Measurements from ENCODE around the gene CABYR. TPM values are rescaled to one million over a fixed set of nuclear protein-coding genes. Genes with fewer than 3 reads are reported as not detected.

CABYR gene
- polyA plus RNA-seq, 1 of the 3 experiments (the other 2 are of a cell fraction): 15.2 TPM

- TF ChIP-seq NFIC (IDR thresholded peaks at IDR 0.05; ENCODE audit: borderline replicate concordance) (no peak), POLR2AphosphoS5 (IDR thresholded peaks at IDR 0.05; ENCODE audit: low read depth, low read length) (no peak)
Observed at GRCh38 chr18:24208270-24209035, 69.6 kb downstream of the CABYR start (continued).

- no peaks in the 10 kb centered on the region for H3K27me3 ChIP-seq (ENCODE audit: insufficient read depth)
- no peak overlapping the region for H3K9ac ChIP-seq
- H4K20me1 ChIP-seq (ENCODE audit: insufficient read depth): no peaks in the 10 kb centered on the region
- no peaks in the 10 kb centered on the region for H3K9me2 ChIP-seq
- H3K4me2 ChIP-seq: no peak overlapping the region
- ChIA-PET POLR2A (no interaction called here), CTCF (no interaction called here)
- 69% methylated on average over 6 of the region's 6 CpGs for WGBS (ENCODE audit: low lambda C conversion rate)
- no peak for DNase-seq
- H3K4me3 ChIP-seq (ENCODE audit: low read depth in 2 of 2, low read length in 1 of 2): no peak overlapping the region
- no peak for TF ChIP-seq RXRA (IDR thresholded peaks at IDR 0.05; ENCODE audit: borderline replicate concordance, low read depth)
- TF ChIP-seq JUND (IDR thresholded peaks at IDR 0.05): no peak
- H3K9me3 ChIP-seq: no peaks in the 10 kb centered on the region
- H2AFZ ChIP-seq (ENCODE audit: low read depth): no peak overlapping the region
- no peak overlapping the region for H3K27ac ChIP-seq (ENCODE audit: low read depth in 2 of 2, low read length in 1 of 2)
- H3K36me3 ChIP-seq (replicated peaks in 1 of 2; ENCODE audit: control insufficient read depth in 1 of 2, insufficient read depth in 2 of 2, low read length in 1 of 2): no peaks in the 10 kb centered on the region
- H3F3A ChIP-seq (replicated peaks; ENCODE audit: insufficient read depth): peaks cover 12% of the 10 kb centered on the region
- H3K79me2 ChIP-seq (ENCODE audit: insufficient read depth): no peaks in the 10 kb centered on the region
- peaks cover 0 to 14% of the 10 kb centered on the region in 2 experiments; a peak in 1 of 4 replicates for H3K4me1 ChIP-seq (ENCODE audit: control insufficient read depth in 1 of 2, insufficient read depth in 2 of 2, low read depth in 1 of 2, low read length in 1 of 2)
Observed at GRCh38 chr18:24209558-24209957, 70.7 kb downstream of the CABYR start.

Small RNAs within 50 kb of the gene (small RNA-seq; reads per million reads assigned to genes)
- gene RF00017 (0 reads per million in 7 experiments), gene RNA5SP452 (0 to 9.0 (median 0) reads per million in 7 experiments), gene RNU5A-6P (0 to 0.20 (median 0) reads per million in 7 experiments)

Other genes with a start within 250 kb of the CABYR start
- gene TTC39C, start 124.3 kb upstream of the CABYR start, polyA plus RNA-seq (2012; rRNA removed): 8.6 and 9.8 TPM in 2 replicates